GM12878 (cell line): ENCODE results near the gene MAN2C1. TPM values are rescaled to one million over a fixed set of nuclear protein-coding genes. Genes with fewer than 3 reads are reported as not detected.

Source experiments
- ATAC-seq: fragments of 200-7000 bp; cut with Tn5 transposase; 3 replicates; pipeline ENCODE4 v1.9.1; 2020; ENCODE audit warnings: mild to moderate bottlenecking, moderate library complexity
- BruUV-seq: library from RNA; stranded (reverse); fragments of 400-500 nt; replicated peaks from 2 replicates; lab custom pipeline; 2021; lab: Mats Ljungman, UMichigan
- CTCF ChIA-PET: fragments of 300-600 bp; sonication (Branson Sonifier 250); formaldehyde crosslinking; extraction: SDS; loops from one replicate; lab custom pipeline; 2021; ENCODE audit warnings: inconsistent platforms; lab: Yijun Ruan, JAX
- POLR2A ChIA-PET: fragments of 350-600 bp; formaldehyde crosslinking; extraction: SDS; loops from one replicate; lab custom pipeline; 2021; ENCODE audit warnings: inconsistent platforms; lab: Charles Lee
- RAD21 ChIA-PET: fragments of 300-600 bp; sonication (Branson Sonifier 250); formaldehyde crosslinking; loops from one replicate; lab custom pipeline; 2023; ENCODE audit warnings: antibody characterized with exemption; ENCODE audit not compliant: unreplicated experiment; lab: Charles Lee
- SMC1A ChIA-PET: fragments of 300-600 bp; sonication (Branson Sonifier 250); formaldehyde crosslinking; loops from one replicate; lab custom pipeline; 2023; ENCODE audit not compliant: unreplicated experiment, uncharacterized antibody; lab: Charles Lee
- DNase-seq: peaks from one replicate; pipeline ENCODE4 v3.0.0-alpha.2; 2011; ENCODE audit warnings: low read depth, low spot score
- FAIRE-seq: peaks from 3 replicates; lab custom pipeline; 2011; peaks lifted over from hg19 to GRCh38; lab: Jason Lieb, UNC
- H2AFZ ChIP-seq: 2 replicates; pipeline ENCODE4 v1.6.0; 2011; ENCODE audit warnings: low read depth, low read length, control low read depth; ENCODE audit not compliant: control insufficient read depth
- H3K27ac ChIP-seq: 2 replicates; pipeline ENCODE4 v1.5.1; 2011; ENCODE audit warnings: control low read depth; ENCODE audit not compliant: control insufficient read depth, insufficient read depth
- H3K27me3 ChIP-seq, 2 experiments: replicated peaks in 1 of 2; 2 replicates each; pipeline versions ENCODE4 v1.6.0 to v1.6.1; 2011; ENCODE audit warnings: low read length in 1 of 2; ENCODE audit not compliant: control insufficient read depth in 2 of 2, insufficient read depth in 2 of 2
- H3K36me3 ChIP-seq, 2 experiments: 2 replicates each; pipeline ENCODE4 v1.5.1; 2011; ENCODE audit warnings: low read length in 1 of 2; ENCODE audit not compliant: control insufficient read depth in 2 of 2, insufficient read depth in 2 of 2
- H3K4me1 ChIP-seq: 2 replicates; pipeline ENCODE4 v1.6.1; 2011; ENCODE audit warnings: mild to moderate bottlenecking, low read length, moderate library complexity, mixed read lengths; ENCODE audit not compliant: control insufficient read depth, insufficient read depth
- H3K4me2 ChIP-seq: 2 replicates; pipeline ENCODE4 v1.6.0; 2011; ENCODE audit warnings: control low read depth; ENCODE audit not compliant: control insufficient read depth, insufficient read depth
- H3K4me3 ChIP-seq: fragments of 200-600 bp; sonication (generic); 2 replicates; pipeline ENCODE4 v1.5.1; 2016
- H3K79me2 ChIP-seq: 2 replicates; pipeline ENCODE4 v1.6.0; 2011; ENCODE audit warnings: low read length; ENCODE audit not compliant: control insufficient read depth, insufficient read depth
- H3K9ac ChIP-seq: 2 replicates; pipeline ENCODE4 v1.8.0; 2011; ENCODE audit warnings: low read length, control low read depth, mixed read lengths; ENCODE audit not compliant: control insufficient read depth, insufficient read depth
- H3K9me3 ChIP-seq: replicated peaks from 3 replicates; pipeline ENCODE4 v1.5.1; 2011; ENCODE audit warnings: mild to moderate bottlenecking, low read length; ENCODE audit not compliant: control insufficient read depth, insufficient read depth
- H4K20me1 ChIP-seq: 2 replicates; pipeline ENCODE4 v1.6.0; 2011; ENCODE audit not compliant: control insufficient read depth, insufficient read depth
- ETV6 ChIP-seq, 2 experiments: fragments of 450-650 bp in 1 of 2; IDR thresholded peaks in 1 of 2; conservative IDR thresholded peaks in 1 of 2; 2 replicates each; pipeline ENCODE4 v1.6.1; 2014; ENCODE audit warnings: antibody characterized with exemption in 1 of 2, borderline replicate concordance in 1 of 2, low read depth in 1 of 2, mild to moderate bottlenecking in 1 of 2, moderate library complexity in 1 of 2
- HDAC2 ChIP-seq: fragments of 200-600 bp; sonication (generic); IDR thresholded peaks from 2 replicates; pipeline ENCODE4 v1.6.1; 2017
- IRF4 ChIP-seq: IDR thresholded peaks from 2 replicates; pipeline ENCODE4 v1.6.1; 2011; ENCODE audit warnings: low read depth, low read length
- NRF1 ChIP-seq: conservative IDR thresholded peaks from 2 replicates; pipeline ENCODE4 v1.6.1; 2011; ENCODE audit warnings: mild to moderate bottlenecking, low read depth, low read length, improper control_type of control experiment
- RAD51 ChIP-seq: fragments of 450-650 bp; IDR thresholded peaks from 2 replicates; pipeline ENCODE4 v1.6.1; 2016; ENCODE audit warnings: moderate library complexity, mild to moderate bottlenecking, inconsistent platforms
- RFX5 ChIP-seq: IDR thresholded peaks from 2 replicates; pipeline ENCODE4 v1.6.1; 2011; ENCODE audit warnings: low read depth, low read length, improper control_type of control experiment
- SREBF2 ChIP-seq: IDR thresholded peaks from 2 replicates; pipeline ENCODE4 v1.6.1; 2012; ENCODE audit warnings: mild to moderate bottlenecking, low read length
- TAF1 ChIP-seq: IDR thresholded peaks from 2 replicates; pipeline ENCODE4 v1.6.1; 2011; ENCODE audit warnings: mild to moderate bottlenecking, low read depth, low read length, borderline replicate concordance
- WGBS: methylation state at CpG from one replicate; pipeline ENCODE4 v1.1.6; 2016; ENCODE audit warnings: low lambda C conversion rate; ENCODE audit not compliant: insufficient replicate concordance, insufficient coverage; ENCODE audit errors: missing lambda C conversion rate; 5-methylcytosine and 5-hydroxymethylcytosine counted together
- in situ Hi-C: fragments of 300-500 bp; cut with MboI; formaldehyde crosslinking; loops from 9 replicates; pipeline ENCODE4 v1.14.3; 2018; ENCODE audit warnings: mixed read lengths
- intact Hi-C: fragments of 100-400 bp; cut with micrococcal nuclease; formaldehyde crosslinking; loops from one replicate; pipeline ENCODE4 v1.14.2; 2022; ENCODE audit not compliant: unreplicated experiment
- polyA plus RNA-seq, 11 experiments: library from polyadenylated mRNA; depleted of rRNA in 4 of 11; unstranded in 6 of 11; stranded (reverse) in 5 of 11; fragments of >200 nt; fragmentation: Nextera tagmentation in 4 of 11; fragmentation: Illumina TruSeq in 1 of 11; extraction: Ambion mirVana in 4 of 11; extraction: Trizol in 1 of 11; gene quantifications; 1 replicate in 1 of 11; 2 replicates in 10 of 11; pipeline versions ENCODE4 v1.2.1 to v1.2.3, GENCODE V29; 2011 to 2016; ENCODE audit warnings: inconsistent platforms in 2 of 11, missing spikeins in 2 of 11, low read depth in 1 of 11
- total RNA-seq, 4 experiments: library from RNA; depleted of rRNA in 3 of 4; stranded (reverse); fragments of >200 nt in 3 of 4; fragmentation: Illumina TruSeq in 1 of 4; extraction: Trizol in 1 of 4; gene quantifications; 2 replicates each; pipeline versions ENCODE4 v1.2.1 to v1.2.3, GENCODE V29; 2013 to 2021
- TF ChIP-seq, protein P1 (sequence below): IDR thresholded peaks from 2 replicates; pipeline ENCODE4 v1.6.1; 2012; ENCODE audit warnings: low read depth, low read length, improper control_type of control experiment
- TF ChIP-seq, protein P2 (sequence below): IDR thresholded peaks from 2 replicates; pipeline ENCODE4 v1.6.1; 2011; ENCODE audit warnings: low read depth, low read length, improper control_type of control experiment, borderline replicate concordance
- TF ChIP-seq, protein P3 (sequence below): fragments of 450-650 bp; IDR thresholded peaks from 2 replicates; pipeline ENCODE4 v1.6.1; 2016; ENCODE audit warnings: mild to moderate bottlenecking
- TF ChIP-seq, protein P4 (sequence below): fragments of 450-650 bp; IDR thresholded peaks from 2 replicates; pipeline ENCODE4 v1.6.1; 2017; ENCODE audit warnings: low read depth, mild to moderate bottlenecking, moderate library complexity

The MAN2C1 gene
- total and polyA plus RNA-seq, 10 of the 15 experiments (the other 5 are each of a cell fraction or from before 2014, with no cell fraction given), result 1.4 to 111 (median 42.2) TPM

DNA sequence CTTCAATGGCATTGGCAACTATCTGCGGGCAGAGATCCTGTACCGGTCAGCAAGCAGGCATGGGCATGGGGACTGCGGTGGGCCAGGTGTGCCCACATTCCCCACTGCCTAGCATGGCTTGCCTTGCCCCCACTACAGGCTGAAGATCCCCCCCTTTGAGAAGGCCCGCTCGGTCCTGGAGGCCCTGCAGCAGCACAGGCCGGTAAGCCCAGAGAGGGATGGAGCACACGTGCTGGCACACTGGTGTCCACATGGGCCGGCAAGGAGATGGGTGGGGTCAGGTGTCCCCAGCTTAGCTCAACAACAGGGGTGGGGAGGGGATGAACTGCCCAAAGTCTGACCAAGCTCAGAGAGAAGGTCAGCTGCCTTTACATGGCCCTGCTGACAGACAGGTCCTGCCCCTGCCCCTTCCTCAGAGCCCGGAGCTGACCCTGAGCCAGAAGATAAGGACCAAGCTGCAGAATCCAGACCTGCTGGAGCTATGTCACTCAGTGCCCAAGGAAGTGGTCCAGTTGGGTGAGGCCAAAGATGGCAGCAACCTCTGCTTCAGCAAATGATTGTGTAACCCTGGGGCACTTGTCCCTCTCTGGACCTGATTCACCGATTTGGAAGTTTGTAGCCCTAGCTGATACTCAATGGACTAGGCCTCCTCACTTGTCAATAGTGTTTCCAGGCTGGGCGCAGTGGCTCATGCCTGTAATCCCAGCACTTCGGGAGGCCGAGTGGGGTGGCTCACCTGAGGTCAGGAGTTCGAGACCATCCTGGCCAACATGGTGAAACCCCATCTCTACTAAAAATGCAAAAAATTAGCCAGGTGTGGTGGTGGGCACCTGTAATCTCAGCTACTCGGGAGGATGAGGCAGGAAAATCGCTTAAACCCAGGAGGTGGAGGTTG, 16.0 kb downstream of the MAN2C1 start:
- Histone ChIP-seq H3K4me1 (peaks cover 15% of the 10 kb centered on the region), H3K27me3 (peaks cover 2 to 6% of the 10 kb centered on the region in 2 experiments; a peak in 3 of 4 replicates), H3K36me3 (no peaks in the 10 kb centered on the region; a peak in 1 of 4 replicates), H3K4me2 (no peak overlapping the region), H3K4me3 (no peak overlapping the region), H3K9ac (no peak overlapping the region), H2AFZ (no peak overlapping the region), H3K9me3 (peaks cover 15% of the 10 kb centered on the region; the same call in 2 of the 3 replicates), H3K27ac (no peak overlapping the region), H4K20me1 (no peaks in the 10 kb centered on the region), H3K79me2 (no peaks in the 10 kb centered on the region)
- ChIA-PET CTCF (interaction anchor here (0.6 kb wide), 1 partner anchor 148 kb away, joined by 3 read pairs; no protein-coding TSS in a partner anchor), RAD21 (no interaction called here), SMC1A (interaction anchor here (1.4 kb wide), 1 partner anchor 15 kb away, joined by 4 read pairs; no protein-coding TSS in a partner anchor), POLR2A (no interaction called here)
- TF ChIP-seq SREBF2, result no peak
- no peak for TF ChIP-seq TAF1
- TF ChIP-seq NRF1, result no peak
- TF ChIP-seq RFX5, result no peak
- TF ChIP-seq RAD51, result no peak
- TF ChIP-seq ETV6 (conservative IDR thresholded peaks at IDR 0.05 in 1 of 2, IDR thresholded peaks at IDR 0.05 in 1 of 2; ENCODE audit: borderline replicate concordance in 1 of 2, low read depth in 1 of 2), result no peak
- TF ChIP-seq IRF4, result no peak
- TF ChIP-seq, protein P1, sequence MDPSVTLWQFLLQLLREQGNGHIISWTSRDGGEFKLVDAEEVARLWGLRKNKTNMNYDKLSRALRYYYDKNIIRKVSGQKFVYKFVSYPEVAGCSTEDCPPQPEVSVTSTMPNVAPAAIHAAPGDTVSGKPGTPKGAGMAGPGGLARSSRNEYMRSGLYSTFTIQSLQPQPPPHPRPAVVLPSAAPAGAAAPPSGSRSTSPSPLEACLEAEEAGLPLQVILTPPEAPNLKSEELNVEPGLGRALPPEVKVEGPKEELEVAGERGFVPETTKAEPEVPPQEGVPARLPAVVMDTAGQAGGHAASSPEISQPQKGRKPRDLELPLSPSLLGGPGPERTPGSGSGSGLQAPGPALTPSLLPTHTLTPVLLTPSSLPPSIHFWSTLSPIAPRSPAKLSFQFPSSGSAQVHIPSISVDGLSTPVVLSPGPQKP, result no peak
- TF ChIP-seq, protein P2, sequence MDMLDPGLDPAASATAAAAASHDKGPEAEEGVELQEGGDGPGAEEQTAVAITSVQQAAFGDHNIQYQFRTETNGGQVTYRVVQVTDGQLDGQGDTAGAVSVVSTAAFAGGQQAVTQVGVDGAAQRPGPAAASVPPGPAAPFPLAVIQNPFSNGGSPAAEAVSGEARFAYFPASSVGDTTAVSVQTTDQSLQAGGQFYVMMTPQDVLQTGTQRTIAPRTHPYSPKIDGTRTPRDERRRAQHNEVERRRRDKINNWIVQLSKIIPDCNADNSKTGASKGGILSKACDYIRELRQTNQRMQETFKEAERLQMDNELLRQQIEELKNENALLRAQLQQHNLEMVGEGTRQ, result no peak
- TF ChIP-seq, protein P3, sequence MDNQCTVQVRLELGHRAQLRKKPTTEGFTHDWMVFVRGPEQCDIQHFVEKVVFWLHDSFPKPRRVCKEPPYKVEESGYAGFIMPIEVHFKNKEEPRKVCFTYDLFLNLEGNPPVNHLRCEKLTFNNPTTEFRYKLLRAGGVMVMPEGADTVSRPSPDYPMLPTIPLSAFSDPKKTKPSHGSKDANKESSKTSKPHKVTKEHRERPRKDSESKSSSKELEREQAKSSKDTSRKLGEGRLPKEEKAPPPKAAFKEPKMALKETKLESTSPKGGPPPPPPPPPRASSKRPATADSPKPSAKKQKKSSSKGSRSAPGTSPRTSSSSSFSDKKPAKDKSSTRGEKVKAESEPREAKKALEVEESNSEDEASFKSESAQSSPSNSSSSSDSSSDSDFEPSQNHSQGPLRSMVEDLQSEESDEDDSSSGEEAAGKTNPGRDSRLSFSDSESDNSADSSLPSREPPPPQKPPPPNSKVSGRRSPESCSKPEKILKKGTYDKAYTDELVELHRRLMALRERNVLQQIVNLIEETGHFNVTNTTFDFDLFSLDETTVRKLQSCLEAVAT, result no peak
- no peak for TF ChIP-seq HDAC2
- TF ChIP-seq, protein P4, sequence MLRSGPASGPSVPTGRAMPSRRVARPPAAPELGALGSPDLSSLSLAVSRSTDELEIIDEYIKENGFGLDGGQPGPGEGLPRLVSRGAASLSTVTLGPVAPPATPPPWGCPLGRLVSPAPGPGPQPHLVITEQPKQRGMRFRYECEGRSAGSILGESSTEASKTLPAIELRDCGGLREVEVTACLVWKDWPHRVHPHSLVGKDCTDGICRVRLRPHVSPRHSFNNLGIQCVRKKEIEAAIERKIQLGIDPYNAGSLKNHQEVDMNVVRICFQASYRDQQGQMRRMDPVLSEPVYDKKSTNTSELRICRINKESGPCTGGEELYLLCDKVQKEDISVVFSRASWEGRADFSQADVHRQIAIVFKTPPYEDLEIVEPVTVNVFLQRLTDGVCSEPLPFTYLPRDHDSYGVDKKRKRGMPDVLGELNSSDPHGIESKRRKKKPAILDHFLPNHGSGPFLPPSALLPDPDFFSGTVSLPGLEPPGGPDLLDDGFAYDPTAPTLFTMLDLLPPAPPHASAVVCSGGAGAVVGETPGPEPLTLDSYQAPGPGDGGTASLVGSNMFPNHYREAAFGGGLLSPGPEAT, result no peak
- ATAC-seq (no peak), DNase-seq (no peak), FAIRE-seq (no peak)
- BruUV-seq, result no TSS peak
- in situ Hi-C loops (no loop called here), intact Hi-C loops (no loop called here)
- 95% methylated on average over 16 of the region's 16 CpGs for WGBS
